A549 (cell line): ENCODE data around the gene CARD9. TPM values are rescaled to one million over a fixed set of nuclear protein-coding genes. Genes with fewer than 3 reads are reported as not detected.

Experiments
- ATAC-seq, 2 experiments: fragments of 200-7000 bp in 1 of 2; fragments of >200 bp in 1 of 2; cut with Nextera tagmentation in 1 of 2; cut with Tn5 transposase in 1 of 2; 3 replicates each; pipeline versions ENCODE4 v1.8.0 to v1.9.1; 2018 to 2020; ENCODE audit warnings: mild to moderate bottlenecking in 1 of 2, moderate library complexity in 1 of 2
- CTCF ChIA-PET: fragments of 300-600 bp; sonication (Branson Sonifier 250); formaldehyde crosslinking; extraction: SDS; loops from one replicate; lab custom pipeline; 2021; ENCODE audit warnings: antibody characterized with exemption, inconsistent platforms; lab: Yijun Ruan, JAX
- POLR2A ChIA-PET: fragments of 350-600 bp; formaldehyde crosslinking; extraction: SDS; loops from one replicate; lab custom pipeline; 2021; ENCODE audit warnings: antibody characterized with exemption, inconsistent platforms; lab: Yijun Ruan, JAX
- DNase-seq, 2 experiments: peaks; one replicate each; pipeline versions ENCODE4 v3.0.0 to v3.0.0-alpha.2; 2011 to 2016; ENCODE audit warnings: low read depth in 1 of 2, low spot score in 1 of 2
- FAIRE-seq: peaks from 2 replicates; lab custom pipeline; 2011; peaks lifted over from hg19 to GRCh38; lab: Jason Lieb, UNC
- H3K27ac ChIP-seq, 2 experiments: fragments of >200 bp; sonication (Bioruptor Twin); formaldehyde crosslinking; 3 replicates each; pipeline ENCODE4 v1.5.1; 2016 to 2017
- H3K4me1 ChIP-seq: fragments of >200 bp; sonication (Bioruptor Twin); formaldehyde crosslinking; 3 replicates; pipeline ENCODE4 v1.6.1; 2016
- H3K4me2 ChIP-seq: fragments of >200 bp; sonication (Bioruptor Twin); formaldehyde crosslinking; 3 replicates; pipeline ENCODE4 v1.6.1; 2016
- H3K4me3 ChIP-seq: fragments of >200 bp; sonication (Bioruptor Twin); formaldehyde crosslinking; 3 replicates; pipeline ENCODE4 v1.5.1; 2016
- H3K9me3 ChIP-seq: fragments of >200 bp; sonication (Bioruptor Twin); formaldehyde crosslinking; 3 replicates; pipeline ENCODE4 v1.6.1; 2016
- CHD2 ChIP-seq: fragments of 150-350 bp; IDR thresholded peaks from 2 replicates; pipeline ENCODE4 v1.6.1; 2014; ENCODE audit warnings: low read length; ENCODE audit not compliant: partially characterized antibody
- EHMT2 ChIP-seq: fragments of 200-600 bp; sonication (generic); IDR thresholded peaks from 2 replicates; pipeline ENCODE4 v1.6.1; 2016; ENCODE audit warnings: antibody characterized with exemption, low read depth, mild to moderate bottlenecking, moderate library complexity
- ESRRA ChIP-seq: fragments of 150-350 bp; IDR thresholded peaks from 2 replicates; pipeline ENCODE4 v1.6.1; 2014; ENCODE audit warnings: mild to moderate bottlenecking, low read length, borderline replicate concordance
- FOSL2 ChIP-seq, 2 experiments: fragments of 450-650 bp in 1 of 2; fragments of >200 bp in 1 of 2; sonication (Bioruptor Twin) in 1 of 2; formaldehyde crosslinking; IDR thresholded peaks; 2 replicates each; pipeline versions ENCODE4 v1.5.0 to v1.6.1; 2016 to 2020; ENCODE audit warnings: mild to moderate bottlenecking in 1 of 2, moderate library complexity in 1 of 2
- HEYL ChIP-seq: fragments of 250-450 bp; sonication (Bioruptor Pico); IDR thresholded peaks from 2 replicates; pipeline ENCODE4 v1.8.0; 2021; ENCODE audit warnings: mild to moderate bottlenecking, moderate library complexity
- HOXA7 ChIP-seq: fragments of 250-450 bp; sonication (Bioruptor Pico); IDR thresholded peaks from 2 replicates; pipeline ENCODE4 v1.5.0; 2020; ENCODE audit warnings: mild to moderate bottlenecking, moderate library complexity
- HOXB5 ChIP-seq: fragments of 250-450 bp; sonication (Bioruptor Pico); IDR thresholded peaks from 2 replicates; pipeline ENCODE4 v1.5.0; 2020; ENCODE audit warnings: mild to moderate bottlenecking, moderate library complexity
- MAFK ChIP-seq: fragments of 450-650 bp; IDR thresholded peaks from 2 replicates; pipeline ENCODE4 v1.6.1; 2014; ENCODE audit not compliant: partially characterized antibody
- MYC ChIP-seq: IDR thresholded peaks from 2 replicates; pipeline ENCODE4 v1.6.1; 2012; ENCODE audit warnings: mild to moderate bottlenecking, inconsistent platforms, low read length, improper control_type of control experiment, borderline replicate concordance
- RFX5 ChIP-seq: fragments of 450-650 bp; IDR thresholded peaks from 2 replicates; pipeline ENCODE4 v1.7.1; 2014; ENCODE audit warnings: antibody characterized with exemption, mild to moderate bottlenecking, moderate library complexity
- TP53 ChIP-seq: fragments of 250-450 bp; sonication (Bioruptor Pico); IDR thresholded peaks from 2 replicates; pipeline ENCODE4 v1.5.0; 2021; ENCODE audit warnings: mild to moderate bottlenecking, moderate library complexity
- ZNF302 ChIP-seq: fragments of 250-450 bp; sonication (Bioruptor Pico); IDR thresholded peaks from 2 replicates; pipeline ENCODE4 v1.9.0; 2021; ENCODE audit warnings: inconsistent platforms, mild to moderate bottlenecking, moderate library complexity
- ZSCAN20 ChIP-seq: fragments of 250-450 bp; sonication (Bioruptor Pico); IDR thresholded peaks from 2 replicates; pipeline ENCODE4 v1.8.0; 2022; ENCODE audit warnings: mild to moderate bottlenecking, moderate library complexity
- WGBS: methylation state at CpG from one replicate; pipeline ENCODE4 v1.1.6; 2017; ENCODE audit errors: missing lambda C conversion rate; 5-methylcytosine and 5-hydroxymethylcytosine counted together
- polyA plus RNA-seq, 4 experiments: library from polyadenylated mRNA; depleted of rRNA in 3 of 4; stranded (reverse); fragments of >200 nt; fragmentation: RNase III in 1 of 4; extraction: RNeasy Plus Mini Kit Qiagen cat#74134 plus additional on column Dnase treatment in 1 of 4; gene quantifications; 2 replicates in 3 of 4; 3 replicates in 1 of 4; pipeline ENCODE4 v1.2.3, GENCODE V29; 2011 to 2017
- TF ChIP-seq, protein P1 (sequence below): fragments of 150-350 bp; IDR thresholded peaks from 2 replicates; pipeline ENCODE4 v1.6.1; 2014; ENCODE audit warnings: low read depth, mild to moderate bottlenecking, low read length
- TF ChIP-seq, protein P2 (sequence below): fragments of >200 bp; sonication (Bioruptor Twin); formaldehyde crosslinking; IDR thresholded peaks from 2 replicates; pipeline ENCODE4 v1.6.1; 2016
- TF ChIP-seq, protein P3 (sequence below): fragments of 200-600 bp; sonication (generic); IDR thresholded peaks from 2 replicates; pipeline ENCODE4 v1.6.1; 2016; ENCODE audit warnings: antibody characterized with exemption, mild to moderate bottlenecking, moderate library complexity

Gene CARD9
- polyA plus RNA-seq, 2 of the 4 experiments (the other 2 are of a cell fraction), result 0.21 to 0.94 TPM

DNA sequence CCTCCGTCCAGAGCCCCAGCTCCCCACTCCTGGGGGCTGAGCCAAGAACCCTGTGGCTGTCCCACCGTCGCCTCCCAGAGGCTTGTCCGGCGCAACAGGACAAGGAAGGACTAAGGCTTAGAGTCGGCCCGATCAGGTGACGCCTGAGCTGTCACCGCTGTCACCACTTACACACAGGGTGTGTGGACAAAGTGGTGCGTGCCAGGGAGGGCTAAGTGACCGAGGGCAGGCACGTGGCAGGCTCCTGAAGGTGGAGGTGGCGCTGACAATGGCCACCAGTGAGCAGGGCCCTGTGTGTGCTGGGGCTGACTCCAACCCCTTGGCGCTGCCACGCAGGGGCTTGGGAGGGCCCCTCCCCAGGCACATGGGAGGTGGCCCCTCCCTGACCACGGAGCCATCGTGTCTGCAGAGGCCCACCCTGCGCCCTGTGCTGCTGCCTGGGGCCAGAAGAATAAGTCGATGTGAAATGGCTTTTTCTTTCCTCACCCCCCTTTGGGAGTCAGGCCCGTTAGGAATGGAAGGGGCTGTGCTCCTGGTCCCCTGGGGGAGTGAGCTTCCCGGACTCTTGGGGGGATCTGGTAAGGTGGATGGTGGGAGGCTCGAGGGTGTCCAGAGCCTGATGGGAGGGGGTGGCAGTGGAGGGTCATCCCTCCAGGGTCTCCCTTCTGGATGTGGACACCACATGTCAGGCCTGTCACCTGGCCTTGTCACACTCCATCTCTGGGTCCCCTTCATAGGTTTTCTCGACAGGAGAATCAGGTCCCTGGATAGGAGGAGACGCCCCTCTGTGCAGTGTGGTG is 48.8 kb downstream of the CARD9 start:
- 77% methylated on average over 17 of the region's 24 CpGs for WGBS
- ChIA-PET POLR2A (no interaction called here), CTCF (interaction anchor here (0.9 to 6.3 kb wide), 8 partner anchors 12 to 820 kb away, joined by 3 to 31 read pairs (median 4); no protein-coding TSS in a partner anchor)
- H3K4me3 ChIP-seq, result no peak overlapping the region
- DNase-seq (no peak), ATAC-seq (peak; percentile 6 to 23; a peak in 2 of 6 replicates), FAIRE-seq (no peak)
- TF ChIP-seq ZSCAN20 (CRISPR knock-in tag) (no peak), RFX5 (no peak), EHMT2 (no peak), HOXA7 (no peak), MAFK (no peak), HOXB5 (CRISPR knock-in tag) (no peak), HEYL (CRISPR knock-in tag) (no peak)
- TF ChIP-seq, protein P1, sequence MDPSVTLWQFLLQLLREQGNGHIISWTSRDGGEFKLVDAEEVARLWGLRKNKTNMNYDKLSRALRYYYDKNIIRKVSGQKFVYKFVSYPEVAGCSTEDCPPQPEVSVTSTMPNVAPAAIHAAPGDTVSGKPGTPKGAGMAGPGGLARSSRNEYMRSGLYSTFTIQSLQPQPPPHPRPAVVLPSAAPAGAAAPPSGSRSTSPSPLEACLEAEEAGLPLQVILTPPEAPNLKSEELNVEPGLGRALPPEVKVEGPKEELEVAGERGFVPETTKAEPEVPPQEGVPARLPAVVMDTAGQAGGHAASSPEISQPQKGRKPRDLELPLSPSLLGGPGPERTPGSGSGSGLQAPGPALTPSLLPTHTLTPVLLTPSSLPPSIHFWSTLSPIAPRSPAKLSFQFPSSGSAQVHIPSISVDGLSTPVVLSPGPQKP, result no peak
- TF ChIP-seq, protein P2, sequence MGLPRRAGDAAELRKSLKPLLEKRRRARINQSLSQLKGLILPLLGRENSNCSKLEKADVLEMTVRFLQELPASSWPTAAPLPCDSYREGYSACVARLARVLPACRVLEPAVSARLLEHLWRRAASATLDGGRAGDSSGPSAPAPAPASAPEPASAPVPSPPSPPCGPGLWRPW, result no peak
- no peak overlapping the region for H3K27ac ChIP-seq
- H3K9me3 ChIP-seq, result no peaks in the 10 kb centered on the region
- peaks cover 18% of the 10 kb centered on the region for H3K4me1 ChIP-seq
- H3K4me2 ChIP-seq, result no peak overlapping the region

DNA sequence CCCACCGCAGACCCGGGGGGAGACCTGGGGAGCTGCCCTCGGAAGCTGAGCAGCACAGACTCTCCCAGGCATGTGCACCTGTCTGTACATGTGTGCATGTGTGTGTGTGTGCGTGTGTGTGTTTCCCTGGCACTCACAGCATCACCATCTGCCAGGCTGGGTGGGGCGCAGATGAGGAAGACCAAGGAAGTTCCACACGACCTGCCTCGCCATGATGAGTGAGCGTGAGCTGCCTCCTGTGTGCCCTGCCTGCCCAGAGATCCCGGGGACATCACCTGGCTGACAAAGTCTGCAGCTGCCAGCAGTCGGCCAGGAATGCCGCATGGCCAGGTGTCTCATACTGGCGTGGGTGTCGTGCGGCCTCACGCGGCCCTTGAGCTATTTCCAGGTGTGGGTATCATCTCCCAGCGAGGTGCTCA is 50.1 kb downstream of the CARD9 start:
- Histone ChIP-seq H3K4me2 (no peak overlapping the region), H3K27ac (no peak overlapping the region), H3K9me3 (no peaks in the 10 kb centered on the region), H3K4me1 (peaks cover 13% of the 10 kb centered on the region), H3K4me3 (no peak overlapping the region)
- DNase-seq, result no peak
- WGBS, result 75% methylated on average over 15 of the region's 17 CpGs
- no peak for ATAC-seq
- ChIA-PET POLR2A (no interaction called here), CTCF (interaction anchor here (0.6 to 6.3 kb wide), 9 partner anchors 11 to 819 kb away, joined by 3 to 31 read pairs (median 3); no protein-coding TSS in a partner anchor)
- no peak for FAIRE-seq
- TF ChIP-seq MYC (no peak), EHMT2 (no peak), ESRRA (no peak), CHD2 (no peak), HOXA7 (no peak), FOSL2 (IDR thresholded peaks at IDR 0.05) (no peak), FOSL2 (CRISPR knock-in tag; IDR thresholded peaks at IDR 0.05) (no peak), ZNF302 (no peak), TP53 (CRISPR knock-in tag) (no peak)
- TF ChIP-seq, protein P3, sequence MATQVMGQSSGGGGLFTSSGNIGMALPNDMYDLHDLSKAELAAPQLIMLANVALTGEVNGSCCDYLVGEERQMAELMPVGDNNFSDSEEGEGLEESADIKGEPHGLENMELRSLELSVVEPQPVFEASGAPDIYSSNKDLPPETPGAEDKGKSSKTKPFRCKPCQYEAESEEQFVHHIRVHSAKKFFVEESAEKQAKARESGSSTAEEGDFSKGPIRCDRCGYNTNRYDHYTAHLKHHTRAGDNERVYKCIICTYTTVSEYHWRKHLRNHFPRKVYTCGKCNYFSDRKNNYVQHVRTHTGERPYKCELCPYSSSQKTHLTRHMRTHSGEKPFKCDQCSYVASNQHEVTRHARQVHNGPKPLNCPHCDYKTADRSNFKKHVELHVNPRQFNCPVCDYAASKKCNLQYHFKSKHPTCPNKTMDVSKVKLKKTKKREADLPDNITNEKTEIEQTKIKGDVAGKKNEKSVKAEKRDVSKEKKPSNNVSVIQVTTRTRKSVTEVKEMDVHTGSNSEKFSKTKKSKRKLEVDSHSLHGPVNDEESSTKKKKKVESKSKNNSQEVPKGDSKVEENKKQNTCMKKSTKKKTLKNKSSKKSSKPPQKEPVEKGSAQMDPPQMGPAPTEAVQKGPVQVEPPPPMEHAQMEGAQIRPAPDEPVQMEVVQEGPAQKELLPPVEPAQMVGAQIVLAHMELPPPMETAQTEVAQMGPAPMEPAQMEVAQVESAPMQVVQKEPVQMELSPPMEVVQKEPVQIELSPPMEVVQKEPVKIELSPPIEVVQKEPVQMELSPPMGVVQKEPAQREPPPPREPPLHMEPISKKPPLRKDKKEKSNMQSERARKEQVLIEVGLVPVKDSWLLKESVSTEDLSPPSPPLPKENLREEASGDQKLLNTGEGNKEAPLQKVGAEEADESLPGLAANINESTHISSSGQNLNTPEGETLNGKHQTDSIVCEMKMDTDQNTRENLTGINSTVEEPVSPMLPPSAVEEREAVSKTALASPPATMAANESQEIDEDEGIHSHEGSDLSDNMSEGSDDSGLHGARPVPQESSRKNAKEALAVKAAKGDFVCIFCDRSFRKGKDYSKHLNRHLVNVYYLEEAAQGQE, result no peak
